GM21619 (cell line): ENCODE data around the gene INKA1.
"Not testable (repeated sequence)": the region's sequence is repeated elsewhere in the genome, so short reads cannot be mapped to it uniquely, and the experiment has no call there.

Source experiments
- ATAC-seq: cut with Tn5 transposase; IDR thresholded peaks from one replicate; pipeline ENCODE4 v1.9.1; 2021; ENCODE audit not compliant: unreplicated experiment

Gene INKA1

DNA sequence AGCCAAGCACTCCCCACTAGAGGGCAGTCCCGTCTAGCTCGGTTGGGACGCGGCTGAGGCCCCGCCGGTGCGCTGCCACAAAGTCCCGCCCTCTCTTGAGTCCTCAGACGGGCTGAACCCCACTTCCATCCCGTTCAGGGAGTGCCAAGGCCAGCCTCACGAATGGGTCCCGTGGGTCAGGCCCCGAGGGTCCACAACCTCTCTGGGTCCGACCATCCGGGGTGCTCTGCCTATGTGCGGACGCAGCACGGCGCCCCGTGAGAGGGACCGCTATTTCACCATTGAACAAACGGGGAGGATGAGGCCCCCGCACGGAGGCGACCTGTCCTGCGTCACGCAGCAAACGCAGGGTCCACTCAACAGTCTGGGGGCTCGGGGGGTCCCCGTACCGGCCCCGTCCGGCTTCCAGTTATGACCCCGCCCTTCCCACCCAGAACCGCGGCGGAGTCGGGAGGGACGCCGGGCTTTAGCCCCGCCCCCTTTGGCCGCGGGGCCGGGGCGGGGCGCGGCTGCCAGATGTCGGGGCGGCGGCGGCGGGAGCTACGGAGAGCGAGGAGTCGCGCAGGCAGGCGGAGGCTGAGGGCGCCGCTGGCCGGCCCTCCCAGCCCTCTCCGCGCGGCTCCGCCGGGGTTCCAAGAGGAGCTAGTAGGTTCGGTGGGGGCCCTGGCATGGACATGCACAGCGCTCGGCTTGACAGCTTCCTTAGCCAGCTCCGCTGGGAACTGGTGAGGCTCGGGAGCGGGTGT lies at the start of gene INKA1:
Gene INKA1, plus strand, starts transcription at position 543 of the 746 bp plus-strand sequence. Its CDS starts 132 bp downstream, at position 675.
- peak; percentile 44 for ATAC-seq

DNA sequence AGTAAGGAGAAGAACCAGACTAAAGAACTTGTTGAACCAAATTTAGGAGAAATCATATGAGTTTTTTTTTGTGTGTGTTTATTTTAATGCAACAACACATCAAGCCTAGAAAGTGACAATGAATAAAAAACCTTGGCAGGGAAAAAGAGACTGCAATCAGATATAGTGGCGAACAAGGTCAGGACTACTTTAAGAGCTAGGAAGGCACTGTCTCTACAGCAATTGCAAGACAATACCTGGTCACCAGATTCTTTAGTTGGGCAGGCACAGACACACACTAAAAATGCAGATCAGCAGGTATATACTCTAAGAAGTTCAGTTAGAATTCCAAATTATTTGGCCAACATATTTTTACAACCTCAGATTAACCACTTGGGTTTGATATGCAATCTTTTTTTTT lies 48.5 kb upstream of the INKA1 start:
- ATAC-seq: no peak

DNA sequence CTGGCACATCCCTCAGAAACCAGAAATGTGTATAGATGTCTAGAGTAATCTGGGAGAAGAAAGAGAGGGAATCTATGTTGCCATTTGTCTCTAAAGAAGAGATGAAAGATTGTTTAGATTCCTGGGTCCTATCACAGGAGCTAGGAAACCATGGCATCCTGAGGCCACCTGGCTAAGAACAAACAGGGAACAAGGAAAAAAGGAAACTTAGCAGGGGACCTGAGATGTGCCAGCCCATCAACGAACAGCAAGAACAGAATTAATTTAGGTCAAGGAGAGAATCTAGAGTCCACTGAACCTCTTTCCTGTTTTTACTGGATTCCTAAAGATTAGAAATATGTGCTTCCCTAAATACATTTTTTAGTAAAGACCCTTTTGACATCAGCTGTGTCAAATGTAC lies 47.0 kb upstream of the INKA1 start:
- no peak for ATAC-seq

DNA sequence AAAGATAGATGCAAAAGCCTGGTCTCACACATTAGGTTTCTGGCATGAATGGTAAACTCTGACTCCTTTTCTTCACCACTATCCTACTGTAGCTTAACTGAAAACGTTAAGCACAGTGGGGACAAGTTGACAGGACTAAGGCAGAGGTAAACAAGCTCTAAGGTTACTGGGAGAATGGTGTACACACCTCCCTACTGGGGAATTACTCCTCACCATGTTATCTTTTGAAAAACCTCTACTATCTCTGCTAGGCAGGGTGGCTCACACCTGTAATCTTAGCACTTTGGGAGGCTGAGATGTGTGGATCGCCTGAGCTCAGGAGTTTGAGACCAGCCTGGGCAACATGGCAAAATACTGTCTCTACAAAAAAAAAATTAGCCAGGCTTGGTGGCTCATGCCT lies 45.9 kb upstream of the INKA1 start:
- ATAC-seq: no peak

DNA sequence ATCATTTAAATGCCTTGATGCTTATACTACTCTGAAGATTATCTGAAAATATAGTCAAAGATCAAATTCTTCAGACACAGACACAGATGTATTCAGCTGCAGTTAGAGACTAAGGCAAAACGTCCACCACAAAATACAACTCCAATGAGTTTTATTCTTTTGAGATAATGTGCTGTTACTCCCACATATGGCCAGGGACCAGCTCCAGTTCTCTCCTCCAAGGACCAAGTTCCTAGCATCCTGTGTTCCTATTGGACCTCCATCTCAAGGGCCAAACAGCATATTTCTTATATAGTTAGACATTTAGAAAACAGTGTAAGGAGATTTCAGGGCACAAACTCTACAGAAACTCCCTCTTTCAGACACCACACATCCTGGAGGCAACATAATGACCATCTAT lies 43.8 kb upstream of the INKA1 start:
- ATAC-seq: no peak

DNA sequence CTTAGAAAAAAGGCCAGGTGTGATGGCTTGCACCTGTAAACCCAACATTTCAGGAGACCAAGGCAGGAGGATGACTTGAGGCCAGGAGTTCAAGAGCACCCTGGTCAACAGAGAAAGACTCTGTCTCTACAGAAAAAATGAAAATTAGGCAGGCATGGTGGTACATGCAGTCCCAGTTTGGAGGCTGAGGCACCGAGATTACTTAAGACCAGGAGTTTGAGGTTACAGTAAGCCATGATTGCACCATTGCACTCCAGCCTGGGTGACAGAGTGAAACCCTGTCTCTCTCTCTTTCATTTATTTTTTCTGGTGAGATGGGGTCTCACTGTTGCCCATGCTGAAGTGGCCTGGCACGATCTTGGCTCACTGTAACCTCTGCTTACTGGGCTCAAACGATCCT lies 41.4 kb upstream of the INKA1 start:
- ATAC-seq: no peak

DNA sequence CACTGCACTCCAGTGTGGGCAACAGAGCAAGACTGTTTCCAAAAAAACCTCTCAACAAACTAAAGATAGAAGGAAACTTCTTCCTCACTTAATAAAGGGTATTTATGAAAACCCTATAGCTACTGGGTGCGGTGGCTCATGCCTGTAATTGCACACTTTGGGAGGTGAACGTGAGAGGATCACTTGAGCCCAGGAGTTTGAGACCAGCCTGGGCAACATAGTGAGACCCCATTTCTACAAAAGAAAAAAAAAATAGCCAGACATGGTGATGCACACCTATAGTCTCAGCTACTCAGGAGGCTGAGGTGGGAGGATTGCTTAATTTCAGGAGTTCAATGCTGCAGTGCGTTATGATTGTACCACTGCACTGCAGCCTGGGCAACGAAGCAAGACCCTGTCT lies 39.1 kb upstream of the INKA1 start:
- no peak for ATAC-seq

DNA sequence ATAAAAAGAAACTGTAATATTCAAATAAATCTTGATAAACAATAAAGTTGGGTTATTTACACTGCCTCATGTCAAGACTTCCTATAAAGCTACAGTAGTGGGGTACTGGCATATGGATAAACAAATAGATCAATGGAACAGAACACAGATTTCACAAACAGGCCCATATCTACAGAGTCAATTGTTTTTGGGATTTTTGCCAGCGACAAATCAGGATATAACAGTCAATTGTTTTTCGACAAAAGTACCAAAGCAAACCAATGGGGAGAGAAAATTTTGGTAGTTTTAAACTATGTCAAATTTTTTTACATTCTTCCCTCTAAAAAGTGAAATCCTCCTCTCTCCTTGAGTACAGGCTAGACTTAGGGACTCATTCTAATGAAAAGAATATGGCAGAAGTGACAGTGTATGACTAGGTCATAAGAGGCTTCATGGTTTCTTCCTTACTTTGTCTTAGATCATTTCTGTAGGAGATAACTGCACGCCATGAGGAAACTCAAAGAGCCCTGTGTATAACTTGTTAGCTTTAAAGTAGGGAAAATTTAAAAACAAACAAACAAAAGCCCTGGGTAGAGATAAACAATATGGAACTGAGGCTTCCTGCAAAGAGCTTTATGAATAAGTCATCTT lies 33.7 kb upstream of the INKA1 start:
- no peak for ATAC-seq

DNA sequence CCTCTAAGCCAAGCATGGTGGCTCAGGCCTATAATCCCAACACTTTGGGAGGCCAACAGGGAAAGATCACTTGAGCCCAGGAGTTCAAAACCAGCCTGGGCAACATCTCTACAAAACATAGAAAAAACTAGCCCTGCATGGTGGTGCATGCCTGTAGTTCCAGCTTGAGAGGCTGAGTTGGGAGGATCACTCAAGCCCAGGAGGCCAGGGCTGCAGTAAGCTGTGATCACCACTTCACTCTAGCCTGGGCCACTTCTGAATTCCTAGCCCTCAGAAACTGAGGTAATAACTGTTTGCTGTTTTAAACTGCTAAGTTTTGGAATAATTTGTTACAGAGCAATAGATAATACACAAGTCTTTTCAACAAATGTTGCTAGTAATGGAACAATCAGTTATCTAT lies 33.1 kb upstream of the INKA1 start:
- ATAC-seq: no peak

DNA sequence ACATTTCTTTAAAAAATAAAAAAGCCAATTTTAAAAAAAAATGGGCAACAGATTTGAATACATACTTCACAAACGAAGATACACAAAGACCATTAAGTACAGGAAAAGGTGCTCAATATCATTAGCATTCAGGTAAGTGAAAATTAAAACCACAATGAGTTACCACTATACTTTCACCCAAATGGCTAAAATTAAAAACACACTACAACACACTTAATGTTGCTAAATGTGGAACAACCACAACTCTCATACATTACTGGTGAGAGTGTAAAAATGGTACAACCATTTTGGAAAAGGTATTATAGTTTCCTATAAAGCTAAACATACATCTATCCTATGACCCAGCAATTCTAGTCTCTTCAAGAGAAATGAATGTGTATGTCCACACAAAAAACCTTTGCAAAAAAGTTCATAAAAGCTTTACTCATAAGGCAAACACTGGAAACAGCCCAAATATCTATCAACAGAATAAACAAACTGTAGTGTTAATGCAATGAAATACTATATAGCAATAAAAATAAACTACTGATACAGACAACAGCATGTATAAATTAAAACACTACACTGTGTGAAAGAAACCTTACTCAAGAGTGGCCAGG lies 31.6 kb upstream of the INKA1 start:
- ATAC-seq: no peak

DNA sequence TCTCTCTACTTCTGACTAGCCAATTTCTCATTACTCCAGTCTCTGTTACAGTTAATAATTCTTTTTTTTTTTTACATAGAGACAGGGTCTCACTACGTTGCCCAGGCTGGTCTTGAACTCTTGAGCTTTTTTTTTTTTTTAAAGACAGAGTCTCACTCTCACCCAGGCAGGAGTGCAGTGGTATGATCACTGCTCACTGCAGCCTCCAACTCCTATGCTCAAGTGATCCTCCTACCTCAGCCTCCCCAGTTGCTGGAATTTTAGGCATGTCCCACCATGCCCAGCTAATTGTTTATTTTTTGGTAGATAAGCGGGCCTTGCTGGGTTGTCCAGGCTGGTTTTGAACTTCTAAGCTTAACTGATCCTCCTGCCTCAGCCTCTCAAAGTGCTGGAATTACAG lies 30.4 kb upstream of the INKA1 start:
- ATAC-seq: no peak

DNA sequence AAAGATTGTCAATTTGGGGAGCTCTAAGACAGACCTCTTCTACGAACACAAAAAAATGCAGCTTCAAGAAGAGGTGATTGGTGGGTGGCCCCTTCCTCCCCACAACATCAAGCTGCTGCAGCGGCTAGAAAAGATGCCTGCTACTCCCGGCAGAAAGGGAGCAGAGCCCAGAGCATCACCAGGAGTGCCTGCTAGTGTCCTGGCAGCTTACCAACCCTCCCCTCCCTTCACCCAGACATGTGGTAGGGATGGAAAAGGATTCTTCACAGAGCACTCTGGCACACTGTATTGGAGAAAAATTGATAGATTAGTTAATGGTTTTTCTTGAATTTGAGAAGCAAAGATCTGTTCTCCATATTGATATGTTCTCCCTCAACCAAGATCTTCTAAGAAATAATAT lies 27.5 kb upstream of the INKA1 start:
- ATAC-seq: no peak

DNA sequence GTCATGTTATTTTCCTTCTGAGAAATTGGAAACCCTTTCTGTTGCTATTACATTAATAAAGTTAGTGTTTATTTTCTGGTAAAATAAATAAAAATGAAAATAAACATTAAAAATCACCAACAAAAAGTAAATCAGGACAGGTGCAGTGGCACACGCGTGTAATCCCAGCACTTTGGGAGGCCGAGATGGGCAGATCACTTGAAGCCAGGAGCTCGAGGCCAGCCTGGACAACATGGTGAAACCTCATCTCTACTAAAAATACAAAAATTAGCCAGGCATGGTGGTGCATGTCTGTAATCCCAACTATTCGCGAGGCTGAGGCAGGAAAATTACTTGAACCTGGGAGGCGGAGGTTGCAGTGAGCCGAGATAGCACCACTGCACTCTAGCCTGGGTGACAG lies 27.0 kb upstream of the INKA1 start:
- ATAC-seq: not testable (repeated sequence)

DNA sequence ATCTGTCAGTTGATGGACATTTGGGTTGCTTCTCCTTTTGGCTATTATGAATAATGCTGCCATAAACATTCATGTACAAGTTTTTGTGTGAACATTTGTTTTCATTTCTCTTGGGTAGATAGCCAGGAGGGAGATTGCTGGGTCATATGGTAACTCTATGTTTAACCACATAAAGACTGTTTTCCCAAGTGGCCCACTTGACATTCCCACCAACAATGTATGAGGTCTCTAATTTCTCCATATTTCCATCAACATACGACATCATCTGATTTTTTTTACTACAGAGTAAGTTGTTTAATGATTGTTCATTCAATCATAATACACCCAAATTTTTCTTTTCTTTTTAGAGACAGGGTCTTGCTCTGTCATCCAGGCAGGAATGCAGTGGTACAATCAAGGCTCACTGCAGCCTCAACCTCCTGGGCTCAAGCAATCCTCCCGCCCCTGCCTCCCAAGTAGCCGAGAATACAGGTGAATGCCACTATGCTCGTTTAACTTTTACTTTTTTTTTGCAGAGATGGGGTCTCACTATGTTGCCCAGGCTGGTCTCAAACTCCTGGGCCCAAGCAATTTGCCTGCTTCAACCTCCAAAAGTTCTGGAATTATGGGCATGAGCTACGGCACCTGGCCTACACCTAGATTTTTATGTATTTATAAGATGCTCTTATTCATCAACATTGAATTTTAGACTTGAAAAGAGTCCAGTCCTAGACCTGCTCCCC lies 23.5 kb upstream of the INKA1 start:
- ATAC-seq: no peak

DNA sequence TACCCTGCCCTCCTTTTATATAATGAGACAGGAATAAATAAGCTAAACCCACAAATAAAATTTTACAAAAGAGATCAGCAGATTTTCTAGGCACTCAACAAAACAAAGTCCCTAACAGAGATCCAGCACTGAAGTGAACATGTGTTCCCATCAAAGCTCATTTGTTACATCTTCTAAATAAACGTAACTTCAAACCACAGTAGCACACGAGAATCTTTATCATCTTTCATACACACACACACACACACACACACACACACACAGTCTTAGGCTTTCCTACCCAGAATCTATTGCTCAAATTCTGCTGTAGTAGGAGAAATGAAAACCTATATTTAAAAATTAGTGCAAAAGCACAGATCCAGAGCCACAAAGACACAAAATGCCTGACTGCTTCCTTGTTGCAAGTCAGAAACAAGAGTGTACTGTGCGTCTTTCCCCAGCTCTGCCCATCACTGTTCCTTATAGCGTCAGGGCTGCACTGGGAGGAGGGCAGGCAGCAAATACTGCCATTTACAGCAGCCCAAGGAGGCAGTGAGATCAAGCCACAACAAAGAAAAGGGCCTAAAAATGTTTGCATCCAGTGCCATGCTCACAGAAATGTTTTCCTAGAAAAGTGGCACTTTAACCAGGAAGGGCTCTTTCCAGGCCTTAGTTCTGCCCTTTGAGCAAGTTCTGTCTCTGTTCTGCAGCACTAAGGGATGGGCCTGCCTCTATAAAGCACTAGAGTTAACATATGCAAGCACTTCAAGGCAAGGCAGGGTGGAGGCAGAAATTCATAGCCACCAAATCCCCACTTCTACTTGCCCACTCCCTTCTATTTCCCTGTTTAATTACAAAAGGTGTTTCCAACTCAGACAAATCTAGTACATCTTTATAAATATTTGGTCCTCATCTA lies 22.7 kb upstream of the INKA1 start:
- no peak for ATAC-seq

DNA sequence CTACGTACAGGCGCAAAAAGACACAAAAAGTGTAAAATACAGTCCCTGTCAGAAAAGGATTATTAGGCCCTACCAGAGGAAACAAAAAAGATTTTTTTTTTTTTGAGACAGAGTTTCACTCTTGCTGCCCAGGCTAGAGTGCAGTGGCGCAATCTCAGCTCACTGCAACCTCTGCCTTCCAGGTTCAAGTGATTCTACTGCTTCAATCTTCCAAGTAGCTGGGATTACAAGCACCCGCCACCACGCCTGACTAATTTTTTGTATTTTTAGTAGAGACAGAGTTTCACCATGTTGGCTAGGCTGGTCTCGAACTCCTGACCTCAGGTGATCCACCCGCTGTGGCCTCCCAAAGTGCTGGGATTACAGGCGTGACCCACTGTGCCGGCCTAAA lies 22.1 kb upstream of the INKA1 start:
- ATAC-seq: not testable (repeated sequence)

DNA sequence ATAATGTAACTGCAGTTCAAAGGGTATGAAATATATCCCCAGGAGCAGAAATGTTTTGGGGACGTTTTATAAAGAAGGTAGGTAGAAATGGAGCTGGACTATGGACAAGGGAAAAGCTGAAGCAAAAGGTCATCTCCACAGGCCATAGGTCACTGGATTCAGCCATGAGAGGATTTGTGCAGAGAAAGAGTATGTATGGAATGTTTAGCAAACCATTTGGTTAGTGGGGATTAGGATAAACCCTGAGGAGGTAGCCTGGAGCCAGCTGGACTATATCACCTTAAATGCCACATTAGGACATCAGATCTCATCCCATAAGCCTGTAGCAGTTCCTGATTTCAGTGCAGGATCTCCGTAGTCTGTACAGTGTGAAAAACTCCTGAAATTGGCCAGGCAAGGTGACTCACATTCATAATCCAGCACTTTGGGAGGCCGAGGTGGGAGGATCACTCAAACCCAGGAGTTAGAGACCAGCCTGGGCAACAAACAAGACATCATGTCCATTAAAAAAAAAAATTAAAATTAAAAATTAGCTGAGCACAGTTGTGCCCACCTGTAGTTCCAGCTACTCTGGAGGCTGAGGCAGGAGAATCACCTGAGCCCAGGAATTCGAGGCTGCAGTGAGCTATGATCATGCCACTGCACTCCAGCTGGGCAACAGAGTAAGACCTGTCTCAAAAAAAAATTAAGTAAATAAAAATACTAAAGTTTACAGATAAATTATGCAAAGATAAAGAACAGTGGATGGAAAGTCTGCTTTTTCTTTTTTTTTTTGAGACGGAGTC lies 21.5 kb upstream of the INKA1 start:
- no peak for ATAC-seq

DNA sequence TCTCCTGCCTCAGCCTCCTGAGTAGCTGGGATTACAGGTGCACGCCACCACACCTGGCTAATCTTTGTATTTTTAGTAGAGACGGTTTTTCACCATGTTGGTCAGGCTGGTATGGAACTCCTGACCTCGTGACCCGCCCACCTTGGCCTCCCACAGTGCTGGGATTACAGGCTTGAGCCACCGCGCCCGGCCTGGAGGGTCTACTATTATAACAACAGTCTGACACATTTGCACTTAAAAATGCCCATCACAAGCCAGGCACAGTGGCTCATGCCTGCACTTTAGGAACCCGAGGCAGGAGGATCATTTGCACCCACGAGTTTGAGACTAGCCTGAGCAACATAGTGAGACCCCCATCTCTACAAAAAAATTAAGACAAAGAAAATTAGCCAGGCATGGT lies 20.8 kb upstream of the INKA1 start:
- ATAC-seq: not testable (repeated sequence)

DNA sequence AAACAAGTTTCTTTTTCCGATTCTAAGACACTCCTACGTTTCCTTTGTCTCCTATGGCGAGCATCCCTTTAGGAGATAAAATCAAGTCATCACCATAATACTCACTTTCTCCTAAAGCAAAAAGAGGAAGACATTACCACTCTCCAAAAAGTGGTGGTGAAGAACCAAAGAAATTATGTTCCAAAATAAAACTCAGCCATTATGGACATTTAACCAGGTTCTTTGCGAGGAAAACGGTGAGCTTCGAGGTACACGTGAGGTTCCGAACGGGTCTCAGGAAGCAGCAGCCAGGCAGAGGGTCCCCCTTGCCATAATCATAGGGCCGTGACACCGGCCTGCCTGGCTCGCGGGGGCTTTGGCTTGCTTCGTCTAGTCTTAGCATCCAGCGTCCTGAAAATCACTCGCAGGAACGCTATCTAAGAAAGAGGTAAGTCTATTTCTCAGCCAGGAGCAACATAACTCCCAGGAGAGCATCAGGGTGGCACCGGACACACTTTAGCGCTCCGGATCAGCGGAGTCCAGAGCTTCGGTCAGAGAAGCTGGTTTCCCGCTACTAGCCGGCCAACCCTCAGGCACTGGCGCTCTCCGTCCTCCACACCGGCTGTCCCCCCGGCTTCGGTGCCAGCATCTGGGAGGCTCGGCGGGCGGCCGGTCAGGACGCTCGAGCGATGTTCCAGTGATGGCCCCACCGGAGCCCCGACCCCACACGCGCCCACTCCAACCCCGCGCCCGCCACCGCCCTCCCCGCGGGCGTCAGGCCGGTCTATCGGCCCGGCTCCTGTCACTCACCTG lies 17.3 kb upstream of the INKA1 start:
- ATAC-seq: peak; percentile 38
